HG03521 (cell line): ENCODE data around the gene HIP1R.
"Not testable (repeated sequence)": the region's sequence is repeated elsewhere in the genome, so short reads cannot be mapped to it uniquely, and the experiment has no call there.

Experiments used
- ATAC-seq: cut with Tn5 transposase; IDR thresholded peaks from one replicate; pipeline ENCODE4 v1.9.1; 2021; ENCODE audit warnings: mild to moderate bottlenecking, moderate library complexity; ENCODE audit not compliant: unreplicated experiment

Gene HIP1R

DNA sequence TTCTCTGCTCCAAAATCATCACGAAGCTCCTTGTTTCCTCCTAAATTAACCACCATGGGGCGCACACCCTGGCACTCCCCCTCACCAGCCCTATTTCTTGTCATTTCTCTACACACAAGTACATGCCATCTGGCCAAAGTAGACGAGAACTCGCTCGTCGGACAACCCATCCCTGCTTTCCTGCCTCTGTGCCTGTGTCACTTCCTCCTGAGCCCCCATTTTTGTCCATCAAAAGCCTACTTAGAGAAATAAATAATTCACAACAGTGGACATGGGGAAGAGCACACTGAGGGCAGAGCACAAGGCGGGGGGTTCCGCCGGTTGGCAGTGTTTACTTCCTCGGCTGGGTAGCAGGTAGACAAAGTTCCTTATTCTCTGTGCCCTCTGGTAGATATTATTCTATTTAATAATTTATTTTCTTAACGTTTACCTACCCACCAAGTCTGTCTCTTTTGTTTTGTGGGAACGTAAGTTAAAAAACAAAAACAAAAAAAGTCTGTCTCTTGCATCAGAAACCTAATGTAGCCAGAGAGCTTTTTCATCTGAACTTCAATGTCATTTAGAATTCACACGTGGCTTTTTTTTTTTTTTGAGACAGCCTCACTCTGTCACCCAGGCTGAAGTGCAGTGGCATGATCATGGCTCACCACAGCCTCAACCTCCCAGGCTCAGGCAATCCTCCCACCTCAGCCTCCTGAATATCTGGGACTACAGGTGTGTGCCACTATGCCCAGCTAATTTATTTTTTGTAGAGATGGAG lies 54.7 kb downstream of the HIP1R start:
- no peak for ATAC-seq

DNA sequence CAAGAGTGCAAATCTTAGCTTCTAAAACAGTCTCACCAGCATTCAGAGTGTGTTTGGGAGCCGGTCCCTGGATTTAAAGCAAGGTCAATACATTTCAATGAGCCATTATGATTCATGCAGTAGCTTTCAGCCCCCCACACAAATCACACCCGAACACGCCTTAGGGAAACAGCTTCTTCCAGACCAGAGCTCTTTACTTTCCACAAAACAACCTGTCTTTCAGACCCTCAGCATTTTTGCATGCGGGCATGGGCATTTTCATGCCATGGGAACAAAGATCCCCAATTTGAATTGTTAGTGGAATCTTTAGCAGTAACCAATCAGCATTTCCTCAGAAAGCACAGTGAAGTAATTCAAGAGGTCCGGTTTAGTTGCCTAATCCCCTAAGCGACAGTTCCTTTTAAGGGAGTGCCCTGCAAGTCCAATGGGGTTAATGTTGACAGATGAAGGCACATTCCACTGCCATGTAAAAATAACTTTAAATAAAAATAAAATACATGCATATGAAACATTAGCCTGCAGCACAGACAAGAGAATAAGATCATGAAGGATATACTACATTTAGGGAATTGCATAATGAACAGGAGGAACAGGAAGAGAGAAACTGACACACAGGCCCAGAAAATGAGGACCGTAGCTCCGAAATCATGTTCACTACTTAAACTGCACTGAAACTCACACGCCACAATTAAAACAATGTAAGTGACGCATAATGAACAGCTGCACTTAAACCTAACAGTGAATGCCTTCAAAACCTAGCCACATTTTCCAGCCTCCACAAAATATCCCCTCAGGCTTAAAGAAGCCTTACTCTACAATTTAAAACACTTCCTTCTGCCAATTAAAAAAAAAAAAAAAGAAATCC lies 56.6 kb downstream of the HIP1R start:
- ATAC-seq: no peak

GRCh38 chr12:122892724-122893123 lies 57.5 kb downstream of the HIP1R start:
- not testable (repeated sequence) for ATAC-seq

- ATAC-seq: no peak
Observed at GRCh38 chr12:122893208-122894153, 58.2 kb downstream of the HIP1R start.

DNA sequence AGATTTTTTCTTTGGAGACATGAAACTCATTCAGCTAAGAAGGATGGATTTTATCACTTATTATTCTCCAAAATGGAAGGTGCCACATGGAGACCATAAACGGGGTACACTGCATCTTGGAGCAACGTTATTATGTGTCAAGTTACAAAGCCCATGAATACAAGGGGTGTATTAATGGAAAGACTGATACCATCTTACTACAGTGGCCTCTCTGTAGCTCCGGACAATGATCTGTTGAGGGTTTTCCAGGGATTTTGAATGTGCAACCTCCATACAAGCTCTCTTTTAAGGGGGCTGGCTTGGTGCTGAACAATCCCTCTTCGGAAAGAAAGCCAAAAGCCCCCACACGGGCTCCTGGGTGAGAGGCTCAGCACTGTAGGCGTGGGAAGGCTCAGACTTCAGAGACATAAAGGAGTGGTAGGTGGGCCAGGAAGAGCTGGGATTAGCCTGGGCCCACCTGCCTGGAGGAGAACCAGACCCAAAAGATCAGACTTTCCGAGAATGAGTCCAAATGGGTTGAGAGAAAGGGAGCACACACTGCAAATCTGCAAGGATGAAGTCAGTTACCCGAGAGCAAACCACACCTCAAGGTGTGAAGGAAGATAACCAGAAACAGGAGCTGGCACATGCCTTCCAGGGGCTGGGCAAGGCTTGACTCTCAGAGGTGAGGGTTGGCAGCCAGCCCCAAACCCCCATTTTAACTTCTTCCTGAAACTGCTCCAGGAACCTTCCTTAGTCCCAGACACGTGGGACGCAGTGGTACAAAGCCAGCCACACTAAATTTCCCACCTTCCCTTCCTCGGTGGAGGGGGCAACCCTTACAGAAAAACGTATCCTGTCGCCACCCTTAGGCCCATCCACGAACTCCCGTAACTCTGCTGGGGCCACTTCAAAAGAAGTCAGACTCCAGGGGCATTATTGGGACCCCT lies 59.2 kb downstream of the HIP1R start:
- ATAC-seq: no peak

DNA sequence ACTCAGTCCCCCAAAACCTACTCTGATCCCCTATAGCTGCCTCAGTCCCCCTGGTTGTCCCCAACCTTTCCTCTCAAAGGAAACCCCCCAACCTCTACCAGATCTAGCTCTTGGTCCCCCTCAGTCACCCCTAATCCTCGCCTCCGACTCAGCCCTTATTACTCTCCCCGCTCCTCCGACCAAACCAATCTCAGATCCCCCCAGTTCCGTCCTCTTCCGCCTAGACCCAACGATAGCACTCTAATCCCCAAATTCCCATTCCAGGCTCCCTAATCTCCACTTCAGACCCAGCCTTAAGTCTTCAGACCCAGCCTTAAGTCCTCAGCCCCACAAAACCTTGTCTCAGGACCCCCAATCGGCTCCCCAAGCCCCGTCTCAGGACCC lies 60.1 kb downstream of the HIP1R start:
- no peak for ATAC-seq

DNA sequence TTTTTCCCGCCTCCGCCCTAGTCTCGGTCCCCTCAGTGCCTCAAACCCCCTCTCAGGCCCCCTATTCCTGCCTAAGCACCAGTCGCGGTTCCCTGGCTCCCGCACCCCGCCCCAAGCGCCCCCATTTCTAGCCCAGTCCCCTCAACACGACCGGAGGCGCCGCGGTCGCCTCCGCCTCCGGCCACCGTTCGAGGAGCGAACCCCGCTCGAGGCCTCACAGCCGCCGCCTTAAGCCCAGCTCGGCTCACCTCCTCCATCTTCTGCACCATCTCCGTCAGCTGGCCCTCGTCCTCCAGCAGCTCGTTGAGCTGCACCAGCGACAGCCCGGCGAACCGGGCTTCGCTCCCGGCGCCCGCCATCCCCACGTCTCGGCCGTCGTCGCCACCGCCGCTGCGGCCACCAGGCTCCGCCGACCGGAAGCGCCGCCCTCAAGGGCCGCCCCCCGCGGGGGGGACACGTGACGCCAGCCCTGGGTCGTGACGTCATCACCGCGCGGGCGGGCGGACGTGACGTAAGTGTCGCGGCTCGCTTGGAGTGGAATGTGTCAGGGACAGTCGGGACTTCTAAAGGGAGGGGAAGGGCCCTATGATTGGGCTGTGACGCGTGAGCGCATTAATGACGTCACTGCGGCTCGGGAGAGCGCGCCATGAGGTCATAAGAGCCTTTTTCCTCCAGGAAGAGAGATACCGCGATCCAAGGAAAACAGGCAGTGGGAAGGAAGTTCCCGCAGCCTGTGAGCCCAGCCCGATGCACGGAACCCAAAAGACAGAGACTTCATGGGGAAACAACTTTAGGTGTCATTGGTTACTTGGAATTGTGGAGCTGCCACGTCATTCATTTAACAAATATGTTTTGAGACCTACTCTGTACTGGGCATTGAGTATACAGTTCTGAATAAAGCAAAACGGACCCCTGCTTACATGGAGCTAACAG lies 60.7 kb downstream of the HIP1R start, which contains the start of gene VPS37B:
VPS37B (minus strand) TSS at position 421 of the 933 bp plus-strand sequence; CDS start at position 359, 62 bp downstream.
- ATAC-seq: peak; percentile 55

DNA sequence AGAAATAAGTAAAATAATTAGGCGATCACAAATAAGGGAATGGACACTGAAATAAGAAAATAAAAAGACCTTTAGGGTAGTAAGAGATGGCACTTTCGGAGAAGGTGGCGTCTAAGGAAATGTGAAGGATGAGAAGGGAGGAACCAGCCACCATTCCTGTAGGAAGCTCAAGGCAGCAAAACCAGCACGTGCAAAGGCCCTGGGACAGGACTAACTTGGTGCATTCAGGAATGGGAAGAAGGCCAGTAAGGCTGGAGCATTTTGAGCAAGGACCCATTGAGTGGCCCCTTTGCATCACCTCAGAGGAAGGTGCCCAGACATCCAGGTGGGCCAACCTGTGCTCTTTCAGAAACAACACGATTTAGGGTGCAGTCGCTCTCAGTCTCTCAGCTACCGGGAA lies 61.4 kb downstream of the HIP1R start:
- ATAC-seq: no peak

DNA sequence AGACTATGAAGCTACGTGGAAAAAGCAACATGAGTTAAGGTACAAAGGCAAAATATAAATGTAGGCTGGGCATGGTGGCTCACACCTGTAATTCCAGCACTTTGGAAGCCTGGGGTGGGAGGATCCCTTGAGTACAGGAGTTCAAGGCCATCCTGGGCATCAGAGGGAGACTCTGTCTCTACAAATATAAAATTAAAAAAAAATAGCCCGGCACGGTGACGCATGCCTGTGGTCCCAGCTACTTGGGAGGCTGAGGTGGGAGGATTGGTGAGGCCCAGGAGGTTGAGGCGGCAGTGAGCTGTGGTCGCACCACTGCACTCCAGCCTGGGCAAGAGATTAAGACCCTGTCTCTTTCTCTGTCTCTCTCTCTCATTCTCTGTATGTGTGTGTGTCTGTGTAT lies 64.6 kb downstream of the HIP1R start:
- no peak for ATAC-seq

DNA sequence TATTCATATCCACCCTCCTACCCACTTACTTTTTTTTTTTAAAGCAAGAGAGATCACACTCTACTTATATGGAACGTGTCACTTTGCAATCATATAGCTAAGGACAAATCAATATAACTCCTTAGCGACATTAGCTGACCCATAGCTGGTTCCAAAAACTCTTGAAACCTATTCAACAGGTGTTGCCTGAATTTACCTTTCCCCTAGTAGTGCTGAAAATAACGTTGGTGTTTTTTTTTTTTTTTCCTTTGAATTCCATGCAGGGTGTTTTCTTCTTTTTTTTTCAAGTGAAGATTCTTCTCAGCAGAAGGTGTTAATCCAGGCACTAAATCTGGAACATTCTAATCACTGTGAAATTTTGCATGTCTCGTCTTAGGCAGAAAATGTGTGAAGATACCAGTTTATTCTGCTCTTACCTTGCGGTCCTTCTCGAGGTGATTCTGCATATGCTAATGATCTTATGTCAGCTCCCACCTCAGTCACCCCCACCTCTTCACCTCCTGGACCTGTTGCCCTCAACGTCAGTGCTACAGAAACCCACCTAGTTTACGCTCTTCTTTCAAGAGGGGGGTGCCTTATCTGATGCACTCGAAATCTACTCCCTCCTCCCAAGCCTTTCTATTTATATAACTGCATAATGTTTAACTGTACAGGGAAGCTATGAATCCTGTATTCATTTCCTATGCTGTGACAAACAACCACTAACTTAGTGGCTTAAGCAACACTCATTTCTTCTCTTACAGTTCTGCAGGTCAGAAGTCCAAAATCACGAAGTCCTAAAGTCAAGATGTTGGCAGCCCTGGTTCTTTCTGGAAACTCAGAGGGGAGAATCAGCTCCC lies 67.8 kb downstream of the HIP1R start:
- no peak for ATAC-seq

- no peak for ATAC-seq
Observed at GRCh38 chr12:122903693-122904034, 68.4 kb downstream of the HIP1R start.

GRCh38 chr12:122905258-122905657 lies 70.0 kb downstream of the HIP1R start:
- not testable (repeated sequence) for ATAC-seq

DNA sequence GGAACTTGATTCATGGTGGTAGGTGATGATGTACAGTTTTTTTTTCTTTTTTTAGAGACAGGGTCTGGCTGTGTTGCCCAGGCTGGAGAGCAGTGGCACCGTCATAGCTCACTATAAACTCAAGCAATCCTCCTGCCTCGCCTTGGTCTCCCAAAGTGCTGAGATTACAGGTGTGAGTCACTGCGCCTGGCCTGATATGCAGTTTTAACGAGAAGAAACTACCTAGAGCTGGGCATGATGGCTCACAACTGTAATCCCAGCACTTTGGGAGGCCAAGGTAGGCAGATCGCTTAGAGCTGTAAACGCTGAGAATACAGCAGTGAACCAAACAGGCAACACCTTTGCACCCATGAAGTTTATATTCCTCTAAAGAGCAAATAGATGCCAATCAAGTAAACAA lies 73.7 kb downstream of the HIP1R start:
- ATAC-seq: no peak

DNA sequence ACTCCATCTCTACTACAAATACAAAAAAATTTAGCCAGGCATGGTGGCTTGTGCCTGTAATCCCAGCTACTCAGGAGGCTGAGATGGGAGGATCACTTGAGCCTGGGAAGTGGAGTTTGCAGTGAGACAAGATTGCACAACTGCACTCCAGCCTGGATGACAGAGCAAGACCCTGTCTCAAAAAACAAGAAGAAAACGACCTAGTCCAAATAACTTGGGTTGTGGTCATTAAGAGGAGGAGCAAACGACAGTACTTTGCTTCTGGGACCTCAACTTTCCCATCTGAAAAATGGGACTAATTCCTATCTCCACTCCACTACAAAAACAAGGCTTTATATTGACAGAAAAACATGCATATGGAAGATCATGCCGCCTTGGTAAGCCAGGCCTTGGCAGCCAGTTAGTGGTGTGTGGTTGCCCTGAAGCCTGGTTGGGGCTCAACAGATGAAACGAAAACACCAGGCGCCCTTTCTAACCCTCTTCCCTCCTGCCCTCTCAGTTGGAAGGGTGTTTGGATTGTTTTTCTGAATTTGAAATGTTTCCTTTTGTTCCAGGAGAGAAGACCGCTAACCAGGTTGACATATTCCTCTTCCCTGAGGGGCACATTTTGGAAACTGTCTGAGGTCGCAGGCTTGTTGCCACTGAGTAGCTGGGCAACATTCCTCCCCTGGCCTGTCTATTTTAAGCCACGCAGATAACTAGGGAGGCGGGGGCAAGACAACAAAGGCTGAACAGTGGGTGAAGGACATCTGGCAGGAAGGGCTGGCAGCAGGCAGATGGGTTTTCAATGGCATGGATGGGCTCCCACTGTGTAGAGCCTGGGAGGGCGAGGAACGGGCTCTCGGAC lies 74.4 kb downstream of the HIP1R start:
- no peak for ATAC-seq
